H1 (cell line): Measurements from ENCODE around the gene CD8B2. TPM values are rescaled to one million over a fixed set of nuclear protein-coding genes. Genes with fewer than 3 reads are reported as not detected.

Source experiments
- CTCF ChIA-PET: fragments of 300-600 bp; sonication (Branson Sonifier 250); formaldehyde crosslinking; loops from one replicate; lab custom pipeline; 2021; ENCODE audit not compliant: partially characterized antibody; lab: Charles Lee
- POLR2A ChIA-PET: fragments of 300-600 bp; sonication (Branson Sonifier 250); formaldehyde crosslinking; loops from one replicate; lab custom pipeline; 2021; ENCODE audit warnings: inconsistent platforms; ENCODE audit not compliant: partially characterized antibody; lab: Charles Lee
- DNase-seq, 2 experiments: peaks; one replicate each; pipeline versions ENCODE4 v3.0.0 to v3.0.0-alpha.2; 2010 to 2022; ENCODE audit warnings: low spot score in 2 of 2, low read depth in 1 of 2, mixed read lengths in 1 of 2
- FAIRE-seq: peaks from 2 replicates; lab custom pipeline; 2011; peaks lifted over from hg19 to GRCh38; lab: Jason Lieb, UNC
- H2AFZ ChIP-seq: 2 replicates; pipeline ENCODE4 v1.8.1; 2012; ENCODE audit warnings: low read length, inconsistent platforms
- H2AK5ac ChIP-seq: 2 replicates; pipeline ENCODE4 v1.6.1; 2013; ENCODE audit warnings: low read depth, low read length
- H2BK120ac ChIP-seq: replicated peaks from 2 replicates; pipeline ENCODE3; 2013; ENCODE audit warnings: low read depth, low read length, inconsistent platforms
- H2BK12ac ChIP-seq: 2 replicates; pipeline ENCODE4 v1.6.1; 2013; ENCODE audit warnings: low read depth, low read length
- H2BK15ac ChIP-seq: 2 replicates; pipeline ENCODE4 v1.6.1; 2013; ENCODE audit warnings: low read length
- H2BK20ac ChIP-seq: 2 replicates; pipeline ENCODE4 v1.6.1; 2013; ENCODE audit warnings: low read length
- H2BK5ac ChIP-seq: 2 replicates; pipeline ENCODE4 v1.6.1; 2013; ENCODE audit warnings: low read depth, low read length
- H3K14ac ChIP-seq: 2 replicates; pipeline ENCODE4 v1.6.1; 2013; ENCODE audit warnings: inconsistent platforms; ENCODE audit not compliant: insufficient read length
- H3K18ac ChIP-seq: 2 replicates; pipeline ENCODE4 v1.6.1; 2013; ENCODE audit warnings: low read length; ENCODE audit errors: extremely low read depth
- H3K23ac ChIP-seq: 2 replicates; pipeline ENCODE4 v1.6.1; 2013; ENCODE audit warnings: inconsistent platforms; ENCODE audit not compliant: insufficient read length
- H3K23me2 ChIP-seq: 2 replicates; pipeline ENCODE4 v1.6.1; 2013; ENCODE audit warnings: low read depth, low read length
- H3K27ac ChIP-seq: 2 replicates; pipeline ENCODE4 v1.6.1; 2011; ENCODE audit warnings: low read depth, low read length, inconsistent platforms
- H3K27me3 ChIP-seq, 4 experiments: replicated peaks in 1 of 4; 1 replicate in 1 of 4; 2 replicates in 3 of 4; pipeline versions ENCODE4 v1.6.1 to v1.8.1; 2011 to 2013; ENCODE audit warnings: low read length in 3 of 4, mild to moderate bottlenecking in 3 of 4, inconsistent platforms in 2 of 4, mixed read lengths in 2 of 4, moderate library complexity in 1 of 4; ENCODE audit not compliant: control insufficient read depth in 3 of 4, insufficient read depth in 3 of 4; ENCODE audit errors: extremely low read depth in 1 of 4
- H3K36me3 ChIP-seq, 4 experiments: 2 replicates each; pipeline versions ENCODE4 v1.6.1 to v1.8.1; 2011 to 2013; ENCODE audit warnings: mild to moderate bottlenecking in 4 of 4, low read length in 3 of 4, moderate library complexity in 2 of 4, control low read depth in 1 of 4, inconsistent platforms in 1 of 4; ENCODE audit not compliant: insufficient read depth in 4 of 4, control insufficient read depth in 2 of 4
- H3K4ac ChIP-seq: replicated peaks from 2 replicates; pipeline ENCODE3; 2013; ENCODE audit warnings: low read length, low read depth, mixed read lengths, inconsistent platforms; ENCODE audit not compliant: insufficient read length
- H3K4me1 ChIP-seq, 4 experiments: replicated peaks in 1 of 4; 1 replicate in 1 of 4; 2 replicates in 3 of 4; pipeline versions ENCODE4 v1.6.1 to v1.8.1; 2011 to 2013; ENCODE audit warnings: low read length in 3 of 4, inconsistent platforms in 2 of 4, mixed read lengths in 1 of 4; ENCODE audit not compliant: insufficient read depth in 4 of 4, control insufficient read depth in 3 of 4
- H3K4me2 ChIP-seq, 2 experiments: 2 replicates each; pipeline versions ENCODE4 v1.6.1 to v1.8.1; 2011 to 2013; ENCODE audit warnings: low read depth in 2 of 2, low read length in 2 of 2, control low read depth in 1 of 2, inconsistent platforms in 1 of 2, mild to moderate bottlenecking in 1 of 2; ENCODE audit not compliant: insufficient read depth in 1 of 2
- H3K4me3 ChIP-seq, 4 experiments: fragments of 200-600, 300-600 bp in 1 of 4; sonication (generic), shearing (Covaris generic), sonication (Bioruptor Twin) in 1 of 4; 2 replicates each; pipeline versions ENCODE4 v1.5.1 to v1.8.1; 2011 to 2016; ENCODE audit warnings: low read length in 4 of 4, low read depth in 3 of 4, control low read depth in 2 of 4, inconsistent platforms in 2 of 4, mild to moderate bottlenecking in 2 of 4, mixed read lengths in 1 of 4, moderate library complexity in 1 of 4; ENCODE audit not compliant: insufficient read depth in 2 of 4; ENCODE audit errors: extremely low read depth in 1 of 4
- H3K56ac ChIP-seq: replicated peaks from 2 replicates; pipeline ENCODE3; 2013; ENCODE audit warnings: low read depth, mild to moderate bottlenecking, mixed read lengths, low read length, inconsistent platforms; ENCODE audit not compliant: insufficient read length
- H3K79me1 ChIP-seq: 2 replicates; pipeline ENCODE4 v1.6.1; 2013; ENCODE audit warnings: low read depth, low read length, control low read depth
- H3K79me2 ChIP-seq, 2 experiments: 2 replicates each; pipeline versions ENCODE4 v1.6.1 to v1.8.1; 2012 to 2013; ENCODE audit warnings: low read length in 2 of 2, mild to moderate bottlenecking in 2 of 2, inconsistent platforms in 1 of 2; ENCODE audit not compliant: insufficient read depth in 2 of 2, control insufficient read depth in 1 of 2
- H3K9ac ChIP-seq, 4 experiments: replicated peaks in 1 of 4; 1 replicate in 1 of 4; 2 replicates in 3 of 4; pipeline versions ENCODE4 v1.6.1 to v1.8.1; 2011 to 2013; ENCODE audit warnings: low read depth in 3 of 4, low read length in 3 of 4, control low read depth in 2 of 4, mild to moderate bottlenecking in 2 of 4, moderate library complexity in 2 of 4, inconsistent platforms in 1 of 4; ENCODE audit errors: extremely low read depth in 1 of 4
- H3K9me3 ChIP-seq, 2 experiments: 2 replicates each; pipeline versions ENCODE4 v1.6.1 to v1.8.1; 2012 to 2013; ENCODE audit warnings: mild to moderate bottlenecking in 2 of 2, moderate library complexity in 2 of 2, control low read depth in 1 of 2, inconsistent platforms in 1 of 2, low read depth in 1 of 2, low read length in 1 of 2, mixed read lengths in 1 of 2; ENCODE audit not compliant: insufficient read depth in 2 of 2
- H4K20me1 ChIP-seq, 2 experiments: replicated peaks in 1 of 2; 2 replicates each; pipeline versions ENCODE3 to v1.8.1; 2011 to 2013; ENCODE audit warnings: inconsistent platforms in 2 of 2, low read length in 2 of 2, mild to moderate bottlenecking in 1 of 2; ENCODE audit not compliant: insufficient read depth in 2 of 2, control insufficient read depth in 1 of 2
- H4K5ac ChIP-seq: 2 replicates; pipeline ENCODE4 v1.6.1; 2013; ENCODE audit warnings: low read length, low read depth, mixed read lengths, inconsistent platforms; ENCODE audit not compliant: insufficient read length
- H4K8ac ChIP-seq: 2 replicates; pipeline ENCODE4 v1.8.0; 2013; ENCODE audit warnings: mild to moderate bottlenecking, moderate library complexity, low read length, inconsistent platforms; ENCODE audit not compliant: insufficient read depth; ENCODE audit errors: extremely low read depth
- H4K91ac ChIP-seq: replicated peaks from 2 replicates; pipeline ENCODE3; 2013; ENCODE audit warnings: low read length, mixed read lengths, inconsistent platforms; ENCODE audit not compliant: insufficient read length
- EGR1 ChIP-seq: IDR thresholded peaks from 2 replicates; pipeline ENCODE4 v1.6.1; 2011; ENCODE audit warnings: low read depth, low read length, borderline replicate concordance
- GTF2F1 ChIP-seq: IDR thresholded peaks from 2 replicates; pipeline ENCODE4 v1.6.1; 2012; ENCODE audit warnings: low read depth, low read length, improper control_type of control experiment, borderline replicate concordance
- KDM5A ChIP-seq: fragments of 200-600 bp; IDR thresholded peaks from 2 replicates; pipeline ENCODE4 v1.7.1; 2012; ENCODE audit warnings: mild to moderate bottlenecking, low read length, inconsistent platforms, mixed read lengths
- MAFK ChIP-seq: IDR thresholded peaks from 2 replicates; pipeline ENCODE4 v1.6.1; 2012; ENCODE audit warnings: low read depth, mild to moderate bottlenecking, improper control_type of control experiment, low read length
- SP1 ChIP-seq: IDR thresholded peaks from 2 replicates; pipeline ENCODE4 v1.6.1; 2011; ENCODE audit warnings: low read depth, low read length
- ZNF274 ChIP-seq: IDR thresholded peaks from 2 replicates; pipeline ENCODE4 v1.7.0; 2012; ENCODE audit warnings: low read length, borderline replicate concordance; ENCODE audit errors: extremely low read depth
- WGBS, 2 experiments: shearing (Covaris generic) in 1 of 2; methylation state at CpG; one replicate each; pipeline versions ENCODE4 v1.1.6 to v1.1.7; 2013 to 2015; ENCODE audit warnings: low lambda C conversion rate in 2 of 2, mixed read lengths in 2 of 2, inconsistent platforms in 1 of 2, low coverage in 1 of 2, missing lambda C conversion rate in 1 of 2; ENCODE audit not compliant: insufficient replicate concordance in 2 of 2, insufficient coverage in 1 of 2, insufficient read length in 1 of 2; ENCODE audit errors: extremely low coverage in 1 of 2, missing lambda C conversion rate in 1 of 2; 5-methylcytosine and 5-hydroxymethylcytosine counted together
- polyA plus RNA-seq, 7 experiments: library from polyadenylated mRNA; depleted of rRNA in 3 of 7; stranded (reverse) in 5 of 7; unstranded in 2 of 7; fragments of >200 nt in 5 of 7; fragments of 200-250 nt in 2 of 7; gene quantifications; 1 replicate in 5 of 7; 2 replicates in 1 of 7; 4 replicates in 1 of 7; pipeline versions ENCODE4 v1.2.1 to v1.2.3, GENCODE V29; 2011 to 2013; ENCODE audit warnings: missing spikeins in 2 of 7, mixed read lengths in 2 of 7
- total RNA-seq: library from RNA; stranded (reverse); fragmentation: NEBNext Ultra II Directional; extraction: Animal tissue kit (Norgen Biotek cat#: 25700); gene quantifications from 2 replicates; pipeline ENCODE4 v1.2.1, GENCODE V29; 2021
- TF ChIP-seq, protein P1 (sequence below): IDR thresholded peaks from 2 replicates; pipeline ENCODE4 v1.6.1; 2012; ENCODE audit warnings: inconsistent platforms
- TF ChIP-seq, protein P2 (sequence below): IDR thresholded peaks from 2 replicates; pipeline ENCODE4 v1.6.1; 2012; ENCODE audit warnings: inconsistent platforms

Gene CD8B2
- total and polyA plus RNA-seq, 2 of the 8 experiments (the other 6 are each of a cell fraction or from before 2014, with no cell fraction given) = 0.03 TPM; not detected in 1

DNA sequence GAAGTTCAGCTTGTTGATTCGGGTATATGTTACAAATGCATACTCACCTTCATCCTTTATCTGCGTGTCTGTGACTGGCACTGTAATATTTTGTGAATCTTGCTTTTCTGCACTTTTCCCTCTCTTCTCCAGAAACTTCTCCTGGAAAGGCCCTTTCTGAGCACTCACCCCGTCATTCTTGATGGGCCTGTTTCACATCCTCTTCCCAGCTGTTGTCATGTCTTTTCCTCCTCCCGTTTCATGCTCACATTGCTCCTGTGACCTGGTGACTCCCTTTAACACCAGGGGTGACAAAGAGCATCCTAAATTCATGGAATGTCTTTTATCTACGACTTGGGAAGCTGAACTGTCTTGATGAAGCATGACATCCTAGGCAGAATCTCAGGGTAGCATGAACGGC lies 65.8 kb downstream of the CD8B2 start:
- no peak overlapping the region for H3K9ac ChIP-seq
- no peak overlapping the region for H4K8ac ChIP-seq
- 86% methylated on average over 6 of the region's 6 CpGs; no CpG with 5 or more reads in 1 of the 2 experiments for WGBS, 2 experiments
- H3K4me2 ChIP-seq = no peak overlapping the region
- H3K4me1 ChIP-seq = no peaks in the 10 kb centered on the region
- no peak overlapping the region for H2BK20ac ChIP-seq
- H2BK15ac ChIP-seq = no peak overlapping the region
- no peaks in the 10 kb centered on the region; the same call in 1 of the 2 replicates for H3K23me2 ChIP-seq
- no peaks in the 10 kb centered on the region for H4K20me1 ChIP-seq
- no peak overlapping the region for H2BK5ac ChIP-seq
- H3K4me3 ChIP-seq = no peak overlapping the region
- H2BK12ac ChIP-seq = no peak overlapping the region
- TF ChIP-seq SP1 (no peak), KDM5A (no peak), GTF2F1 (no peak), ZNF274 (no peak), MAFK (no peak), EGR1 (no peak)
- TF ChIP-seq, protein P1, sequence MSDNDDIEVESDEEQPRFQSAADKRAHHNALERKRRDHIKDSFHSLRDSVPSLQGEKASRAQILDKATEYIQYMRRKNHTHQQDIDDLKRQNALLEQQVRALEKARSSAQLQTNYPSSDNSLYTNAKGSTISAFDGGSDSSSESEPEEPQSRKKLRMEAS = no peak
- TF ChIP-seq, protein P2, sequence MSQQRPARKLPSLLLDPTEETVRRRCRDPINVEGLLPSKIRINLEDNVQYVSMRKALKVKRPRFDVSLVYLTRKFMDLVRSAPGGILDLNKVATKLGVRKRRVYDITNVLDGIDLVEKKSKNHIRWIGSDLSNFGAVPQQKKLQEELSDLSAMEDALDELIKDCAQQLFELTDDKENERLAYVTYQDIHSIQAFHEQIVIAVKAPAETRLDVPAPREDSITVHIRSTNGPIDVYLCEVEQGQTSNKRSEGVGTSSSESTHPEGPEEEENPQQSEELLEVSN = no peak
- no peak overlapping the region for H3K56ac ChIP-seq
- H4K91ac ChIP-seq = no peak overlapping the region
- H3K23ac ChIP-seq = no peak overlapping the region
- H4K5ac ChIP-seq = no peak overlapping the region
- H2AFZ ChIP-seq = no peak overlapping the region
- H2BK120ac ChIP-seq = no peak overlapping the region
- DNase-seq = no peak
- H3K9me3 ChIP-seq = peaks cover 2 to 4% of the 10 kb centered on the region in 2 experiments; a peak in 3 of 4 replicates
- no peak overlapping the region for H3K18ac ChIP-seq
- no peak overlapping the region for H2AK5ac ChIP-seq
- POLR2A ChIA-PET = no interaction called here
- FAIRE-seq = no peak
- no peaks in the 10 kb centered on the region for H3K79me2 ChIP-seq
- no peak overlapping the region for H3K4ac ChIP-seq
- no peak overlapping the region for H3K14ac ChIP-seq
- no peak overlapping the region for H3K27ac ChIP-seq
- no peaks in the 10 kb centered on the region for H3K36me3 ChIP-seq
- H3K79me1 ChIP-seq = no peaks in the 10 kb centered on the region
- no peaks in the 10 kb centered on the region for H3K27me3 ChIP-seq
- CTCF ChIA-PET = interaction anchor here (1.0 to 2.9 kb wide), 5 partner anchors 9 to 29 kb away, joined by 3 to 20 read pairs (median 4); no protein-coding TSS in a partner anchor
